NCI-H2171 (cell line): Measurements from ENCODE around the gene CLECL1.
"Not testable (repeated sequence)": the region's sequence is repeated elsewhere in the genome, so short reads cannot be mapped to it uniquely, and the experiment has no call there.

Experiments used
- DNase-seq: peaks from one replicate; lab custom pipeline; 2025; lab: John Stamatoyannopoulos, UW

CLECL1 gene

GRCh38 chr12:9751204-9752144 lies 18.6 kb upstream of the CLECL1 start:
- DNase-seq: no peak

DNA sequence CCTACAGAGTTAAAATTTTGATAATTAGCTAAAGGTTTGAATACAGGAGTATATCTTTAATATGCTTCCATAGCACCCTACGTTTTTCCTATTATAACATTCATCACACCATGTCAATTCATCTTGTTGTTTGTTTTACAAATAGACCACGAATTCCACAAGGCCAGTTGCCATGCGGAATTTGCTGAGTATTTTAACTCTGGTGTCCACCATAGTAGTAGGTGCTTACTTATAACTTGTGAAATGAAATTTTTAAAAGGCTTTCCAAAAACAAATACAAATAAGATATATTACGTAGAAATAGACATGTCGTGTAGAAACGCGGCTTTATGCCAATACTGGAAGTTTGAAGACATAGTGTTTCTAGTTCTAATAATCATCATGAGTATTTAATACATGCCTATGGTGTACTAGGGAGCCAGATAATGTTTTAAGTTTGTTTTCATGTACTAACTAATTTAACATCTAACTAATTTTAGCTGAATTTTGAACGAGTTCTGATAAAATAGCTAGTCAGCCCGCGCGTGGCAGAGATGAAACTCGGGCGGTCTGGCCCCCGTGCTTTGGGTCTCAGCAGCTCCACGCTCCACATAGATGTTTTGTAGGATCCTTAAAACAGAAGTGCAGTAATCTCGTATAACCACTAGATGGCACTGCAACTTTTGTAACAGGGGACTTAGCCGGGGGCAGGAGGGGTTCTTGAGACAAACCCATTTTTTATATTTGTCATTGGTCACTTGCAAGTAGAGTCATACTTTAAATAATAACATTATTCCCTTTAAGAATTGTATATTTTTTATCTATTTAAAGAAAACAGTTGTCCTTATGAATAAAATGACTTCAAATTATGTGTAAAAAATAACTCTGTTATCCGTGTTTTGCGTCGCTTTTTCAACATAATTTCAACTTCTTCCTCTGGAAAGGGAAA lies 17.6 kb upstream of the CLECL1 start:
- DNase-seq: no peak

GRCh38 chr12:9749640-9750039 lies 16.7 kb upstream of the CLECL1 start:
- DNase-seq: no peak

GRCh38 chr12:9745199-9745598 lies 12.3 kb upstream of the CLECL1 start:
- no peak for DNase-seq

GRCh38 chr12:9742661-9743060 lies 9.8 kb upstream of the CLECL1 start:
- DNase-seq: no peak

DNA sequence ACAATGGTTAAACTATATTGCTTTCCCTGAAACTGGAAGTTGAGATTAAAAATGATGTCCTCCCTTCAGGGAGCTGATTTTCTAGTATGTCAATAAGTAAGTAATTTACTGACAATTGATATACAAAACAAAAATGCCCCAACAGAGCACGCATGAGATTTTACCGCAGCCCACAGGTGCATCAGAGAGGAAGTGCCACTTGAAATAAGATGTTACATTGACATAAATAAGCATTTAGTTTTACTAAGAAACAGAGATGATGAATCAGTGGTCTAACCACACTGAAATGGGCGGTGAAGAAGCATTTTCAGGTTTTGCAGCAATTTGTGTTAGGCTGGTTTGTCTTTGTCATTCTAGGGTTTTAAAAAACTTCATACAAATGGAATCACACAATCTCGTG lies 8.8 kb upstream of the CLECL1 start:
- no peak for DNase-seq

- DNase-seq: no peak
These were observed 7.3 kb upstream of the CLECL1 start for GRCh38 chr12:9740106-9740750.

GRCh38 chr12:9739404-9740105 lies 6.7 kb upstream of the CLECL1 start:
- DNase-seq: not testable (repeated sequence)

- DNase-seq: not testable (repeated sequence)
These were observed 6.0 kb upstream of the CLECL1 start for GRCh38 chr12:9738905-9739304.

GRCh38 chr12:9736936-9737705 lies 4.2 kb upstream of the CLECL1 start:
- DNase-seq: no peak

DNA sequence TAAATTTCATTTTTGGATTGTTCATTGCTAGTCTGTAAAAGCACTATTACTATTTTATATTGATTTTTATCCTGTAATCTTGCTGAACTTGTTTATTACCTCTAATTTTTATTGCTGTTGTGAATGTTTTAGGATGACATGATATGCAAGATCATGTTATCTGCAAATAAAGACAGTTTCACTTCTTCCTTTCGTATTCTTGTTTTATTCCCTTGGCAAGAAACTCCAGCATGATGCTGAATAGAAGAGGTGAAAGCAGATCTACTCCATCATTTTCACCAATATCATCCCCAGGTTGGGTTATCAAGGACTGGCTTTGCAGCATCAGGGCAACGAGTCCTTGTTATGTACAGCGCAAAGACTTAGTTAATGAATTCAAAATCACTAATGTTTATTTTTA lies 2.7 kb upstream of the CLECL1 start:
- DNase-seq: no peak

- DNase-seq: no peak
These were observed 1.1 kb downstream of the CLECL1 start for GRCh38 chr12:9731797-9732196.

DNA sequence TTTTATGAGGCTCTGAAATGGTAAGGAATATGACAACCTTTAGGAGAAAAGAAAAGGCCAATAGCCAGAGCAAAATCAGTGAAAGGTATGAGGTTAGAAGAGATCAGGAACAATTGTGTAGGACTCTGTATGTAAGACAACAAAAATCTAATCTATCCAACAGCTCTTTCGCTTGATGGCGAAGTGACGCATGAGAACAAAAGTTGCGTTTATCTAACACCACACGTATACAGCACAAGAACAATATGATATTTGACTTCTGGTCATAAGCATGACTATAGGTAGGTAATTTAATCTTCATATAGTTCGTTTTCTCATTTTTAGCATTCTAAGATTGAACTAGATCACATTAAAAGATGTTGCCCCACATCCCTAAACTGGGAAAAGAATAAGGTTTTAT lies 1.5 kb downstream of the CLECL1 start:
- no peak for DNase-seq

GRCh38 chr12:9730591-9730990 lies 2.3 kb downstream of the CLECL1 start:
- DNase-seq: no peak

- DNase-seq: no peak
These were observed 2.9 kb downstream of the CLECL1 start for GRCh38 chr12:9730011-9730410.

DNA sequence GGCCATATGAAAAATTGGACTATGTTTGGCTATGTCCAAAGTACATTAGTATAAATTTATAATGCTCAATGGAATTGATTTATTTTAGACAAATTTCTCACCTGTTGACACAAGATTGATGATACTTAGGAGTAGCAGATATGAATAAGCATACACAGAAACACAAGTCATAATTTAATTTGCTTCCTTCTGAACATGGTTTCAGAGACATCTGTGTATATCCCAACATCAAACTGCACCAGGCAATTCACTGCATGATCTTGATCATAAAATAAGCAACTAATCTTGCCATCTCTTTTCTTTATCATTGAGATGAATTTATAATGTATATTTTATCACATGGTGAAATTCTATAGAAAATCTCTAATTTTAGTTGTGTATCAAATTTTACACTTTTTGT lies 3.8 kb downstream of the CLECL1 start:
- no peak for DNase-seq

DNA sequence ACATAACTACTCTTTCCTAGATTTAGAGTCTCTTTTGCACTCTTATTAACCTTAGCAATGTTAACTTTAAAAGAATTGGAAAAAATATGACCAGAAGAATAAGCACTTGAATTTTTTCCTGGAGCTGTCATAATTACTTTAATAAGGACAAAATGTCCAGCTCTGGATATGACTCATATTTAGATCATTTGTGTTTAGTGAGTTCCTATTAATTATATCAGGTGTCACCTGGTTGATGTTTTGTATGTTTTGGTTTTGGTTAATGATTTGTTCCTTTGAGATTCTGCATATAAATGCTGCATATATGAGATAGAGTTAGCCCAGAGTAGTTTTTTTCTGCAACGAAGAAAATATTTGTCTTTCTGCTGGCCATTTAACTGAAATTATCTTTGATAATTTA lies 5.1 kb downstream of the CLECL1 start:
- no peak for DNase-seq

DNA sequence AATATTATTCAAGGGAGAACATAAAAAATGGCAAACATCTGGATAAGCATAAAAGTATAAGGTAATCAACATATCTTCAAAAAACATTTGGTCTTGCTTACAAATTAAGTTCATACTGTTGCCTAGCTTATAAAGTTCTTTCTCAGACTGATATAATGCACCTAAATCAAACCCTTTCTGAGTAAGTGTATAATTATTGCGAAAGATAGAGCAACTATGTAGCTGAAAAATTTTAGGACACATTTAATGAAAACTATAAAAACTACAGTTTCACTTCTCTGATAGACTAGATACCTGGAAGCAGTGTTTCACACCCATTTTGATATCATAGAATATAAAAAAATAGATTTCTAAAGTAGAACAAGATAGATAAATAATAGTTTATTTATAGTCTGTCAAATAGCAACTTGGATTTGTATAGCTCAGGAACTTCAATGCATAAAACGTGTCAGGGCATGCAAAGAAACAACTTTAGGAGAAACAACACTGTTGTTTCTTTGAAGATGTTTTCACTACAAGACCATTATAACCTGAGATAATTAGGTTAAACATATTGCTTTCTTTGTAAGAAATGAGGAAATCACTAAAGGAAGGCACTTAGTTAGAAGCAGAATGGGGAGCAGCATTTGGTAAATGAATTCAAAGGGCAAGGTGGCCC lies 7.6 kb downstream of the CLECL1 start:
- no peak for DNase-seq

DNA sequence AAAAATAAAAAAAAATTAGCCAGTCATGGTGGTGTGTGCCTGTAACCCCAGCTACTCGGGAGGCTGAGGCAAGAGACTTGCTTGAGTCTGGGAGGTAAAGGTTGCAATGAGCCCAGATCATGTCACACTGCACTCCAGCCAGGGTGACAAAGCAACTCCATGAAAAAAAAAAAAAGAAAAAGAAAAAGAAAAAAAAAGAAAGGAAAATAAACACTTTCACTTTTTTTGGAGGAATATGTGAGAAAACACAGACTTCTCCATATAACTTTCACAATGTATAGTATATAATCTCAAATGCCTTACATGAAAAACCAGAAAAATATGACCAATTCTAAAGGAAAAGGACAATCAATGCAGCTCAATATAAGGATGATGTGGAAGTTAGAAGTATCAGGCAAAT lies 8.9 kb downstream of the CLECL1 start:
- DNase-seq: no peak

GRCh38 chr12:9721394-9722092 lies 11.4 kb downstream of the CLECL1 start:
- DNase-seq: no peak
